K562 (cell line): ENCODE measurements around the gene ZBTB33. TPM values are rescaled to one million over a fixed set of nuclear protein-coding genes. Genes with fewer than 3 reads are reported as not detected.
A peak's percentile ranks its signal among the peaks of the same experiment; 100 is the strongest.

ENCODE experiments used
- ELF1 ChIP-seq: fragments of 200-800 bp; sonication (Bioruptor generic); IDR thresholded peaks from 2 replicates; pipeline ENCODE4 v1.6.1; 2016; ENCODE audit warnings: missing genetic modification characterization, missing compliant biosample characterization
- ELF2 ChIP-seq: fragments of 250-450 bp; sonication (Bioruptor Pico); IDR thresholded peaks from 2 replicates; pipeline ENCODE4 v1.5.0; 2021; ENCODE audit warnings: mild to moderate bottlenecking
- LARP7 ChIP-seq: fragments of 450-650 bp; IDR thresholded peaks from 2 replicates; pipeline ENCODE4 v1.6.1; 2016
- PHF20 ChIP-seq: fragments of 450-650 bp; IDR thresholded peaks from 2 replicates; pipeline ENCODE4 v1.6.1; 2018; ENCODE audit not compliant: partially characterized antibody
- SNRNP70 ChIP-seq: fragments of 200-400 bp; formaldehyde crosslinking; optimal IDR thresholded peaks from 2 replicates; pipeline ENCODE3; 2017; ENCODE audit warnings: low read depth, low read length
- ZNF224 ChIP-seq: sonication (generic); formaldehyde crosslinking; IDR thresholded peaks from 2 replicates; pipeline ENCODE4 v1.8.0; 2022; ENCODE audit warnings: mild to moderate bottlenecking, missing genetic modification reagents
- ZNF318 ChIP-seq, 2 experiments: fragments of 450-650 bp; IDR thresholded peaks; 2 replicates each; pipeline ENCODE4 v1.6.1; 2016; ENCODE audit warnings: mild to moderate bottlenecking in 2 of 2, borderline replicate concordance in 1 of 2, low read depth in 1 of 2, moderate library complexity in 1 of 2
- ZNF583 ChIP-seq: fragments of 250-450 bp; sonication (Bioruptor Pico); IDR thresholded peaks from 2 replicates; pipeline ENCODE4 v1.4.0; 2020
- polyA plus RNA-seq, 8 experiments: library from polyadenylated mRNA; depleted of rRNA in 4 of 8; stranded (reverse) in 5 of 8; unstranded in 3 of 8; fragments of >200 nt; fragmentation: Nextera tagmentation in 2 of 8; fragmentation: Illumina TruSeq in 1 of 8; extraction: Ambion mirVana in 2 of 8; extraction: Trizol in 1 of 8; gene quantifications; 2 replicates each; pipeline versions ENCODE4 v1.2.1 to v1.2.3, GENCODE V29; 2011 to 2014; ENCODE audit warnings: inconsistent platforms in 1 of 8, missing spikeins in 1 of 8
- total RNA-seq, 7 experiments: library from RNA; depleted of rRNA in 6 of 7; stranded (reverse); fragments of >200 nt in 6 of 7; fragmentation: Illumina TruSeq in 2 of 7; extraction: Trizol in 2 of 7; gene quantifications; 2 replicates each; pipeline versions ENCODE4 v1.2.1 to v1.2.3, GENCODE V29; 2011 to 2021; ENCODE audit warnings: low replicate concordance in 1 of 7
- TF ChIP-seq, protein P1 (sequence below): sonication (generic); formaldehyde crosslinking; IDR thresholded peaks from 2 replicates; pipeline ENCODE4 v1.8.0; 2022; ENCODE audit warnings: missing genetic modification reagents, mild to moderate bottlenecking, moderate library complexity, borderline replicate concordance
- TF ChIP-seq, protein P2 (sequence below): fragments of 450-650 bp; IDR thresholded peaks from 2 replicates; pipeline ENCODE4 v1.7.0; 2016; ENCODE audit warnings: borderline replicate concordance
- TF ChIP-seq, protein P3 (sequence below): fragments of 450-650 bp; IDR thresholded peaks from 2 replicates; pipeline ENCODE4 v1.6.1; 2016
- TF ChIP-seq, protein P4 (sequence below): fragments of 450-650 bp; formaldehyde crosslinking; IDR thresholded peaks from 2 replicates; pipeline ENCODE4 v1.4.0; 2020; ENCODE audit warnings: mild to moderate bottlenecking, moderate library complexity

ZBTB33 gene
- total and polyA plus RNA-seq, 9 of the 15 experiments (the other 6 are each of a cell fraction or from before 2014, with no cell fraction given): 5.6 to 29.8 (median 15.6) TPM

DNA sequence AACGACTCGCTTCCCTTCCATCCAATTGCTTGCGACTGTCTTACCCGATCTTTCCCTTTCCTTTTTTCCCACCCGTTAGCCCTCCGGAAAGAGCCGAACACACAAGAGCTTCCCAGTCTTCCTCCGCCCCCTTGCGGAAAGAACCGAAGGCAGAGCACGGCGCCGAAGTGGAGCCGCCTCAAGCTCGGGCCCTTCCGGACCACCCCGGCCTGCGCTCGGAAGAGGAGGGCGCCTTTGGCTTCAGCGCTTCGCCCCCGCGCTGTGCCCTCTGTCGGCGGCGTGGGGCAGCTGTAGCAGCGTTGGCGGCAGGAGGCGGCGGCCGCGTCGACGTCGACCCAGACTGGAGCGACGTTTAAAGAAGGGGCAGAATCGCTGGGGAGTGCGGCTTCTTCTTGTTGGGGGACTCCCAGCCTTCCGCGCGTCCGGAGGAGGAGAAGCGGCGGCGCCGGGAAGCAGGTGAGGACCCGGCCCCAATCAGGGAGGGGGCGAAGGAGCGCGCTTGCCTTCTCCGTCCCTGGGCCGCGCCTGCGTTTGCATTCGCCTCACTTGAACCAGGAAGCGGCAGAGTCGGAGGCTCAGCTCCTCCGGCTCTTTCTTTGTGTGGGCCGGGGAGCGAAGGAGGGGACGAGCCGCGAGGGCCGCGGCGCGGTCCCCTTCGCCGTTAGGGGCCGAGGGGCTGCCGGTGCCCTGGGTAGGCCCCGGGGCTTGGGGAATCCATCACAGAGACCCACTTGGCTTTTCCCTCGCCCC lies at the start of gene ZBTB33 (continued):
- TF ChIP-seq ZNF318 (IDR thresholded peaks at IDR 0.05; ENCODE audit: borderline replicate concordance in 1 of 2, low read depth in 1 of 2) (no peak), PHF20 (peak; percentile 61), LARP7 (no peak), ZNF224 (no peak), ZNF583 (no peak), ELF1 (tag) (peak; percentile 78), SNRNP70 (no peak), ELF2 (CRISPR knock-in tag) (peak; percentile 72; the same call in 1 of the 2 replicates)
- TF ChIP-seq, protein P1, sequence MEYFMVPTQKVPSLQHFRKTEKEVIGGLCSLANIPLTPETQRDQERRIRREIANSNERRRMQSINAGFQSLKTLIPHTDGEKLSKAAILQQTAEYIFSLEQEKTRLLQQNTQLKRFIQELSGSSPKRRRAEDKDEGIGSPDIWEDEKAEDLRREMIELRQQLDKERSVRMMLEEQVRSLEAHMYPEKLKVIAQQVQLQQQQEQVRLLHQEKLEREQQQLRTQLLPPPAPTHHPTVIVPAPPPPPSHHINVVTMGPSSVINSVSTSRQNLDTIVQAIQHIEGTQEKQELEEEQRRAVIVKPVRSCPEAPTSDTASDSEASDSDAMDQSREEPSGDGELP: peak; percentile 94
- TF ChIP-seq, protein P2, sequence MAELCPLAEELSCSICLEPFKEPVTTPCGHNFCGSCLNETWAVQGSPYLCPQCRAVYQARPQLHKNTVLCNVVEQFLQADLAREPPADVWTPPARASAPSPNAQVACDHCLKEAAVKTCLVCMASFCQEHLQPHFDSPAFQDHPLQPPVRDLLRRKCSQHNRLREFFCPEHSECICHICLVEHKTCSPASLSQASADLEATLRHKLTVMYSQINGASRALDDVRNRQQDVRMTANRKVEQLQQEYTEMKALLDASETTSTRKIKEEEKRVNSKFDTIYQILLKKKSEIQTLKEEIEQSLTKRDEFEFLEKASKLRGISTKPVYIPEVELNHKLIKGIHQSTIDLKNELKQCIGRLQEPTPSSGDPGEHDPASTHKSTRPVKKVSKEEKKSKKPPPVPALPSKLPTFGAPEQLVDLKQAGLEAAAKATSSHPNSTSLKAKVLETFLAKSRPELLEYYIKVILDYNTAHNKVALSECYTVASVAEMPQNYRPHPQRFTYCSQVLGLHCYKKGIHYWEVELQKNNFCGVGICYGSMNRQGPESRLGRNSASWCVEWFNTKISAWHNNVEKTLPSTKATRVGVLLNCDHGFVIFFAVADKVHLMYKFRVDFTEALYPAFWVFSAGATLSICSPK: no peak
- TF ChIP-seq, protein P3, sequence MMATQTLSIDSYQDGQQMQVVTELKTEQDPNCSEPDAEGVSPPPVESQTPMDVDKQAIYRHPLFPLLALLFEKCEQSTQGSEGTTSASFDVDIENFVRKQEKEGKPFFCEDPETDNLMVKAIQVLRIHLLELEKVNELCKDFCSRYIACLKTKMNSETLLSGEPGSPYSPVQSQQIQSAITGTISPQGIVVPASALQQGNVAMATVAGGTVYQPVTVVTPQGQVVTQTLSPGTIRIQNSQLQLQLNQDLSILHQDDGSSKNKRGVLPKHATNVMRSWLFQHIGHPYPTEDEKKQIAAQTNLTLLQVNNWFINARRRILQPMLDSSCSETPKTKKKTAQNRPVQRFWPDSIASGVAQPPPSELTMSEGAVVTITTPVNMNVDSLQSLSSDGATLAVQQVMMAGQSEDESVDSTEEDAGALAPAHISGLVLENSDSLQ: 0 out of 2 replicates have a peak, but pooled peaks have one; percentile 39
- TF ChIP-seq, protein P4, sequence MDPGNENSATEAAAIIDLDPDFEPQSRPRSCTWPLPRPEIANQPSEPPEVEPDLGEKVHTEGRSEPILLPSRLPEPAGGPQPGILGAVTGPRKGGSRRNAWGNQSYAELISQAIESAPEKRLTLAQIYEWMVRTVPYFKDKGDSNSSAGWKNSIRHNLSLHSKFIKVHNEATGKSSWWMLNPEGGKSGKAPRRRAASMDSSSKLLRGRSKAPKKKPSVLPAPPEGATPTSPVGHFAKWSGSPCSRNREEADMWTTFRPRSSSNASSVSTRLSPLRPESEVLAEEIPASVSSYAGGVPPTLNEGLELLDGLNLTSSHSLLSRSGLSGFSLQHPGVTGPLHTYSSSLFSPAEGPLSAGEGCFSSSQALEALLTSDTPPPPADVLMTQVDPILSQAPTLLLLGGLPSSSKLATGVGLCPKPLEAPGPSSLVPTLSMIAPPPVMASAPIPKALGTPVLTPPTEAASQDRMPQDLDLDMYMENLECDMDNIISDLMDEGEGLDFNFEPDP (CRISPR knock-in tag): no peak
